GM23338 (cell line): ENCODE results near the gene ARRDC2. TPM values are rescaled to one million over a fixed set of nuclear protein-coding genes. Genes with fewer than 3 reads are reported as not detected.

Experiments used
- ATAC-seq: fragments of 200-7000 bp; cut with Tn5 transposase; 3 replicates; pipeline ENCODE4 v1.9.1; 2020
- DNase-seq: peaks from one replicate; pipeline ENCODE4 v3.0.0-alpha.2; 2015; ENCODE audit warnings: low spot score
- H2AFZ ChIP-seq: fragments of 200-600 bp; sonication (generic); 2 replicates; pipeline ENCODE4 v1.8.0; 2016; ENCODE audit warnings: antibody characterized with exemption, mild to moderate bottlenecking, moderate library complexity
- H3F3A ChIP-seq: fragments of 200-600 bp; sonication (generic); replicated peaks from 2 replicates; pipeline ENCODE4 v1.8.0; 2017; ENCODE audit warnings: antibody characterized with exemption, mixed run types, low read depth
- H3K27ac ChIP-seq: fragments of 200-600 bp; sonication (generic); 2 replicates; pipeline ENCODE4 v1.6.1; 2016; ENCODE audit warnings: low read depth
- H3K27me3 ChIP-seq: fragments of 200-600 bp; sonication (generic); 2 replicates; pipeline ENCODE4 v1.8.0; 2016; ENCODE audit warnings: mild to moderate bottlenecking, mixed run types, moderate library complexity; ENCODE audit not compliant: insufficient read depth
- H3K36me3 ChIP-seq: fragments of 200-600 bp; sonication (generic); 2 replicates; pipeline ENCODE4 v1.8.0; 2016; ENCODE audit warnings: mild to moderate bottlenecking; ENCODE audit not compliant: insufficient read depth
- H3K4me1 ChIP-seq: fragments of 200-600 bp; sonication (generic); 2 replicates; pipeline ENCODE4 v1.8.0; 2016; ENCODE audit warnings: mild to moderate bottlenecking, moderate library complexity; ENCODE audit not compliant: insufficient read depth
- H3K4me2 ChIP-seq: fragments of 200-600 bp; sonication (generic); 2 replicates; pipeline ENCODE4 v1.7.1; 2017; ENCODE audit warnings: mixed run types
- H3K4me3 ChIP-seq: fragments of 200-600 bp; sonication (generic); 2 replicates; pipeline ENCODE4 v1.6.1; 2016; ENCODE audit warnings: mixed run types
- H3K79me2 ChIP-seq: fragments of 200-600 bp; sonication (generic); replicated peaks from 2 replicates; pipeline ENCODE4 v1.8.0; 2017; ENCODE audit warnings: mild to moderate bottlenecking; ENCODE audit not compliant: insufficient read depth
- H3K9me2 ChIP-seq: fragments of 200-600 bp; sonication (generic); 2 replicates; pipeline ENCODE4 v1.8.0; 2017; ENCODE audit not compliant: insufficient read depth
- H4K20me1 ChIP-seq: fragments of 200-600 bp; sonication (generic); replicated peaks from 2 replicates; pipeline ENCODE4 v1.8.0; 2017; ENCODE audit warnings: mild to moderate bottlenecking; ENCODE audit not compliant: insufficient read depth
- H3K27ac Mint-ChIP-seq: 2 replicates; pipeline ENCODE4 v1.8.0; 2020; ENCODE audit warnings: inconsistent platforms, mild to moderate bottlenecking, moderate library complexity, mixed read lengths
- H3K27me3 Mint-ChIP-seq: 3 replicates; pipeline ENCODE4 v1.8.0; 2022; ENCODE audit warnings: low read depth, mild to moderate bottlenecking, moderate library complexity, mixed read lengths, inconsistent platforms; ENCODE audit not compliant: insufficient read depth, poor library complexity
- H3K36me3 Mint-ChIP-seq: 3 replicates; pipeline ENCODE4 v1.8.0; 2021; ENCODE audit warnings: low read depth, mild to moderate bottlenecking, inconsistent platforms, moderate library complexity, mixed read lengths
- H3K4me1 Mint-ChIP-seq: 3 replicates; pipeline ENCODE4 v1.8.0; 2020; ENCODE audit warnings: mild to moderate bottlenecking, inconsistent platforms, mixed read lengths
- H3K4me3 Mint-ChIP-seq: 3 replicates; pipeline ENCODE4 v1.8.0; 2021; ENCODE audit warnings: moderate library complexity, mild to moderate bottlenecking, inconsistent platforms, mixed read lengths
- H3K9me3 Mint-ChIP-seq: 3 replicates; pipeline ENCODE4 v1.8.0; 2020; ENCODE audit warnings: moderate library complexity, mild to moderate bottlenecking, inconsistent platforms, mixed read lengths
- CREB1 ChIP-seq: fragments of 250-450 bp; sonication (Bioruptor Pico); IDR thresholded peaks from 2 replicates; pipeline ENCODE4 v1.5.0; 2020; ENCODE audit warnings: low read depth, mild to moderate bottlenecking, moderate library complexity
- ETS1 ChIP-seq: IDR thresholded peaks from 2 replicates; pipeline ENCODE4 v1.6.1; 2016; ENCODE audit warnings: antibody characterized with exemption
- EZH2 ChIP-seq: fragments of 200-600 bp; sonication (generic); IDR thresholded peaks from one replicate; pipeline ENCODE4 v1.8.0; 2017; ENCODE audit warnings: antibody characterized with exemption, mild to moderate bottlenecking, low read depth; ENCODE audit not compliant: unreplicated experiment
- EZH2phosphoT487 ChIP-seq: fragments of 200-600 bp; sonication (generic); IDR thresholded peaks from one replicate; pipeline ENCODE4 v1.8.1; 2018; ENCODE audit warnings: antibody characterized with exemption; ENCODE audit not compliant: unreplicated experiment
- JUNB ChIP-seq: IDR thresholded peaks from one replicate; pipeline ENCODE4 v1.6.1; 2016; ENCODE audit warnings: antibody characterized with exemption; ENCODE audit not compliant: unreplicated experiment
- NANOG ChIP-seq: IDR thresholded peaks from 2 replicates; pipeline ENCODE4 v1.6.1; 2016; ENCODE audit warnings: antibody characterized with exemption, borderline replicate concordance
- POLR2AphosphoS5 ChIP-seq: IDR thresholded peaks from 2 replicates; pipeline ENCODE4 v1.6.1; 2016; ENCODE audit warnings: antibody characterized with exemption, low read depth
- REST ChIP-seq: IDR thresholded peaks from one replicate; pipeline ENCODE4 v1.6.1; 2018; ENCODE audit warnings: antibody characterized with exemption; ENCODE audit not compliant: unreplicated experiment
- STAT1 ChIP-seq: IDR thresholded peaks from one replicate; pipeline ENCODE4 v1.6.1; 2016; ENCODE audit warnings: antibody characterized with exemption; ENCODE audit not compliant: unreplicated experiment
- ZNF114 ChIP-seq: fragments of 250-450 bp; sonication (Bioruptor Pico); IDR thresholded peaks from 2 replicates; pipeline ENCODE4 v1.5.0; 2020; ENCODE audit warnings: mild to moderate bottlenecking, moderate library complexity
- ZNF331 ChIP-seq: fragments of 250-450 bp; sonication (Bioruptor Pico); IDR thresholded peaks from 2 replicates; pipeline ENCODE4 v1.5.0; 2020; ENCODE audit warnings: low read depth, mild to moderate bottlenecking, moderate library complexity
- polyA plus RNA-seq: library from polyadenylated mRNA; unstranded; fragments of >200 nt; fragmentation: Nextera tagmentation; extraction: Ambion mirVana; gene quantifications from 2 replicates; pipeline ENCODE4 v1.2.1, GENCODE V29; 2016
- total RNA-seq: library from RNA; depleted of rRNA; stranded (reverse); fragments of >200 nt; shearing (Covaris generic); gene quantifications from 2 replicates; pipeline ENCODE4 v1.2.3, GENCODE V29; 2014
- TF ChIP-seq, protein P1 (sequence below), 2 experiments: fragments of 200-600 bp in 1 of 2; sonication (generic) in 1 of 2; conservative IDR thresholded peaks; 2 replicates each; pipeline versions ENCODE4 v1.5.1 to v1.6.1; 2016 to 2017; ENCODE audit warnings: antibody characterized with exemption in 2 of 2, low read depth in 2 of 2, mild to moderate bottlenecking in 2 of 2, moderate library complexity in 1 of 2
- TF ChIP-seq, protein P2 (sequence below): fragments of 250-450 bp; sonication (Bioruptor Pico); IDR thresholded peaks from 2 replicates; pipeline ENCODE4 v1.5.0; 2020; ENCODE audit warnings: mild to moderate bottlenecking, moderate library complexity

ARRDC2 gene
- total and polyA plus RNA-seq, 2 experiments from 2014 or later: 2.4 to 7.1 TPM

- TF ChIP-seq REST (no peak), CREB1 (CRISPR knock-in tag) (no peak), ZNF114 (no peak), EZH2 (no peak), STAT1 (no peak), ZNF331 (CRISPR knock-in tag) (no peak), ETS1 (no peak), JUNB (no peak), NANOG (no peak), EZH2phosphoT487 (no peak), POLR2AphosphoS5 (no peak)
- TF ChIP-seq, protein P1, sequence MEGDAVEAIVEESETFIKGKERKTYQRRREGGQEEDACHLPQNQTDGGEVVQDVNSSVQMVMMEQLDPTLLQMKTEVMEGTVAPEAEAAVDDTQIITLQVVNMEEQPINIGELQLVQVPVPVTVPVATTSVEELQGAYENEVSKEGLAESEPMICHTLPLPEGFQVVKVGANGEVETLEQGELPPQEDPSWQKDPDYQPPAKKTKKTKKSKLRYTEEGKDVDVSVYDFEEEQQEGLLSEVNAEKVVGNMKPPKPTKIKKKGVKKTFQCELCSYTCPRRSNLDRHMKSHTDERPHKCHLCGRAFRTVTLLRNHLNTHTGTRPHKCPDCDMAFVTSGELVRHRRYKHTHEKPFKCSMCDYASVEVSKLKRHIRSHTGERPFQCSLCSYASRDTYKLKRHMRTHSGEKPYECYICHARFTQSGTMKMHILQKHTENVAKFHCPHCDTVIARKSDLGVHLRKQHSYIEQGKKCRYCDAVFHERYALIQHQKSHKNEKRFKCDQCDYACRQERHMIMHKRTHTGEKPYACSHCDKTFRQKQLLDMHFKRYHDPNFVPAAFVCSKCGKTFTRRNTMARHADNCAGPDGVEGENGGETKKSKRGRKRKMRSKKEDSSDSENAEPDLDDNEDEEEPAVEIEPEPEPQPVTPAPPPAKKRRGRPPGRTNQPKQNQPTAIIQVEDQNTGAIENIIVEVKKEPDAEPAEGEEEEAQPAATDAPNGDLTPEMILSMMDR (conservative IDR thresholded peaks at IDR 0.05; ENCODE audit: low read depth in 2 of 2): no peak
These were observed 844 bp downstream of the ARRDC2 start (continued) for GRCh38 chr19:18008814-18009213.

- Histone ChIP-seq H3K9me2 (no peaks in the 10 kb centered on the region), H3K79me2 (no peaks in the 10 kb centered on the region), H3K4me2 (no peak overlapping the region), H3K27ac (no peak overlapping the region), H3K27me3 (0 out of 2 replicates have a peak, but pooled peaks cover 6% of the 10 kb centered on the region), H4K20me1 (no peaks in the 10 kb centered on the region), H3K36me3 (no peaks in the 10 kb centered on the region), H3K4me1 (no peaks in the 10 kb centered on the region; the same call in 1 of the 2 replicates), H3K4me3 (no peak overlapping the region), H3F3A (no peaks in the 10 kb centered on the region), H2AFZ (no peak overlapping the region)
- Mint-ChIP-seq H3K36me3 (peaks cover 3% of the 10 kb centered on the region; the same call in 2 of the 3 replicates), H3K27ac (no peak overlapping the region), H3K4me3 (no peak overlapping the region), H3K27me3 (peaks cover 11% of the 10 kb centered on the region), H3K4me1 (no peaks in the 10 kb centered on the region; the same call in 2 of the 3 replicates), H3K9me3 (peaks cover 7% of the 10 kb centered on the region; the same call in 2 of the 3 replicates)
- ATAC-seq: no peak
- DNase-seq: no peak
- TF ChIP-seq CREB1 (CRISPR knock-in tag) (no peak), ZNF114 (no peak), EZH2phosphoT487 (no peak)
- TF ChIP-seq, protein P2, sequence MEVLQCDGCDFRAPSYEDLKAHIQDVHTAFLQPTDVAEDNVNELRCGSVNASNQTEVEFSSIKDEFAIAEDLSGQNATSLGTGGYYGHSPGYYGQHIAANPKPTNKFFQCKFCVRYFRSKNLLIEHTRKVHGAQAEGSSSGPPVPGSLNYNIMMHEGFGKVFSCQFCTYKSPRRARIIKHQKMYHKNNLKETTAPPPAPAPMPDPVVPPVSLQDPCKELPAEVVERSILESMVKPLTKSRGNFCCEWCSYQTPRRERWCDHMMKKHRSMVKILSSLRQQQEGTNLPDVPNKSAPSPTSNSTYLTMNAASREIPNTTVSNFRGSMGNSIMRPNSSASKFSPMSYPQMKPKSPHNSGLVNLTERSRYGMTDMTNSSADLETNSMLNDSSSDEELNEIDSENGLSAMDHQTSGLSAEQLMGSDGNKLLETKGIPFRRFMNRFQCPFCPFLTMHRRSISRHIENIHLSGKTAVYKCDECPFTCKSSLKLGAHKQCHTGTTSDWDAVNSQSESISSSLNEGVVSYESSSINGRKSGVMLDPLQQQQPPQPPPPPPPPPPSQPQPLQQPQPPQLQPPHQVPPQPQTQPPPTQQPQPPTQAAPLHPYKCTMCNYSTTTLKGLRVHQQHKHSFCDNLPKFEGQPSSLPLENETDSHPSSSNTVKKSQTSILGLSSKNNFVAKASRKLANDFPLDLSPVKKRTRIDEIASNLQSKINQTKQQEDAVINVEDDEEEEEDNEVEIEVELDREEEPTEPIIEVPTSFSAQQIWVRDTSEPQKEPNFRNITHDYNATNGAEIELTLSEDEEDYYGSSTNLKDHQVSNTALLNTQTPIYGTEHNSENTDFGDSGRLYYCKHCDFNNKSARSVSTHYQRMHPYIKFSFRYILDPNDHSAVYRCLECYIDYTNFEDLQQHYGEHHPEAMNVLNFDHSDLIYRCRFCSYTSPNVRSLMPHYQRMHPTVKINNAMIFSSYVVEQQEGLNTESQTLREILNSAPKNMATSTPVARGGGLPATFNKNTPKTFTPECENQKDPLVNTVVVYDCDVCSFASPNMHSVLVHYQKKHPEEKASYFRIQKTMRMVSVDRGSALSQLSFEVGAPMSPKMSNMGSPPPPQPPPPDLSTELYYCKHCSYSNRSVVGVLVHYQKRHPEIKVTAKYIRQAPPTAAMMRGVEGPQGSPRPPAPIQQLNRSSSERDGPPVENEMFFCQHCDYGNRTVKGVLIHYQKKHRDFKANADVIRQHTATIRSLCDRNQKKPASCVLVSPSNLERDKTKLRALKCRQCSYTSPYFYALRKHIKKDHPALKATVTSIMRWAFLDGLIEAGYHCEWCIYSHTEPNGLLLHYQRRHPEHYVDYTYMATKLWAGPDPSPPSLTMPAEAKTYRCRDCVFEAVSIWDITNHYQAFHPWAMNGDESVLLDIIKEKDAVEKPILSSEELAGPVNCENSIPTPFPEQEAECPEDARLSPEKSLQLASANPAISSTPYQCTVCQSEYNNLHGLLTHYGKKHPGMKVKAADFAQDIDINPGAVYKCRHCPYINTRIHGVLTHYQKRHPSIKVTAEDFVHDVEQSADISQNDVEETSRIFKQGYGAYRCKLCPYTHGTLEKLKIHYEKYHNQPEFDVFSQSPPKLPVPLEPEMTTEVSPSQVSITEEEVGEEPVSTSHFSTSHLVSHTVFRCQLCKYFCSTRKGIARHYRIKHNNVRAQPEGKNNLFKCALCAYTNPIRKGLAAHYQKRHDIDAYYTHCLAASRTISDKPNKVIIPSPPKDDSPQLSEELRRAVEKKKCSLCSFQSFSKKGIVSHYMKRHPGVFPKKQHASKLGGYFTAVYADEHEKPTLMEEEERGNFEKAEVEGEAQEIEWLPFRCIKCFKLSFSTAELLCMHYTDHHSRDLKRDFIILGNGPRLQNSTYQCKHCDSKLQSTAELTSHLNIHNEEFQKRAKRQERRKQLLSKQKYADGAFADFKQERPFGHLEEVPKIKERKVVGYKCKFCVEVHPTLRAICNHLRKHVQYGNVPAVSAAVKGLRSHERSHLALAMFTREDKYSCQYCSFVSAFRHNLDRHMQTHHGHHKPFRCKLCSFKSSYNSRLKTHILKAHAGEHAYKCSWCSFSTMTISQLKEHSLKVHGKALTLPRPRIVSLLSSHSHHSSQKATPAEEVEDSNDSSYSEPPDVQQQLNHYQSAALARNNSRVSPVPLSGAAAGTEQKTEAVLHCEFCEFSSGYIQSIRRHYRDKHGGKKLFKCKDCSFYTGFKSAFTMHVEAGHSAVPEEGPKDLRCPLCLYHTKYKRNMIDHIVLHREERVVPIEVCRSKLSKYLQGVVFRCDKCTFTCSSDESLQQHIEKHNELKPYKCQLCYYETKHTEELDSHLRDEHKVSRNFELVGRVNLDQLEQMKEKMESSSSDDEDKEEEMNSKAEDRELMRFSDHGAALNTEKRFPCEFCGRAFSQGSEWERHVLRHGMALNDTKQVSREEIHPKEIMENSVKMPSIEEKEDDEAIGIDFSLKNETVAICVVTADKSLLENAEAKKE (CRISPR knock-in tag): no peak
These were observed 1.6 kb downstream of the ARRDC2 start for GRCh38 chr19:18009412-18010066.
